GM20431 (cell line): ENCODE measurements around the gene AHR.
"Not testable (repeated sequence)": the region's sequence is repeated elsewhere in the genome, so short reads cannot be mapped to it uniquely, and the experiment has no call there.

Source experiments
- in situ Hi-C: fragments of 300-500 bp; cut with MseI, MboI; formaldehyde crosslinking; loops from one replicate; pipeline ENCODE4 v1.15.0; 2020; ENCODE audit warnings: low sequenced_read_pairs; ENCODE audit not compliant: unreplicated experiment

AHR gene

GRCh38 chr7:17368856-17369524 is 70.5 kb downstream of the AHR start:
- in situ Hi-C loops = no loop called here

- in situ Hi-C loops = no loop called here
Measured at GRCh38 chr7:17369691-17370426, 71.4 kb downstream of the AHR start.

- in situ Hi-C loops = no loop called here
Measured at GRCh38 chr7:17370901-17371585, 72.6 kb downstream of the AHR start.

GRCh38 chr7:17371671-17372524 is 73.4 kb downstream of the AHR start:
- in situ Hi-C loops = no loop called here

- in situ Hi-C loops = no loop called here
Measured at GRCh38 chr7:17374157-17374556, 75.7 kb downstream of the AHR start.

- in situ Hi-C loops = no loop called here
Measured at GRCh38 chr7:17374654-17375053, 76.2 kb downstream of the AHR start.

GRCh38 chr7:17376595-17376994 is 78.1 kb downstream of the AHR start:
- in situ Hi-C loops = no loop called here

- in situ Hi-C loops = no loop called here
Measured at GRCh38 chr7:17380736-17381662, 82.5 kb downstream of the AHR start.

GRCh38 chr7:17382408-17383354 is 84.2 kb downstream of the AHR start:
- in situ Hi-C loops = not testable (repeated sequence)

GRCh38 chr7:17384400-17384799 is 85.9 kb downstream of the AHR start:
- in situ Hi-C loops = no loop called here

- in situ Hi-C loops = no loop called here
Measured at GRCh38 chr7:17385612-17386011, 87.2 kb downstream of the AHR start.

- in situ Hi-C loops = no loop called here
Measured at GRCh38 chr7:17390392-17390791, 91.9 kb downstream of the AHR start.

- in situ Hi-C loops = no loop called here
Measured at GRCh38 chr7:17391366-17391765, 92.9 kb downstream of the AHR start.

GRCh38 chr7:17392846-17393245 is 94.4 kb downstream of the AHR start:
- in situ Hi-C loops = no loop called here

GRCh38 chr7:17394563-17394962 is 96.1 kb downstream of the AHR start:
- in situ Hi-C loops = not testable (repeated sequence)
